GM12891 (cell line): ENCODE results near the gene F2RL3.

Experiments used
- DNase-seq: peaks from one replicate; pipeline ENCODE4 v3.0.0; 2011; ENCODE audit warnings: low spot score; ENCODE audit not compliant: insufficient read length
- FAIRE-seq: peaks from 2 replicates; lab custom pipeline; 2011; peaks lifted over from hg19 to GRCh38; lab: Jason Lieb, UNC
- PAX5 ChIP-seq: IDR thresholded peaks from 2 replicates; pipeline ENCODE4 v1.6.1; 2011; ENCODE audit warnings: low read length, moderate library complexity, mild to moderate bottlenecking; ENCODE audit not compliant: insufficient read depth, severe bottlenecking
- POLR2A ChIP-seq: IDR thresholded peaks from 2 replicates; pipeline ENCODE4 v1.6.1; 2011; ENCODE audit warnings: low read depth, low read length, control low read depth
- POLR2AphosphoS5 ChIP-seq: IDR thresholded peaks from 2 replicates; pipeline ENCODE4 v1.6.1; 2011; ENCODE audit warnings: low read depth, low read length, control low read depth
- POU2F2 ChIP-seq: IDR thresholded peaks from 2 replicates; pipeline ENCODE4 v1.6.1; 2011; ENCODE audit warnings: low read depth, mild to moderate bottlenecking, control low read depth, low read length, moderate library complexity
- SPI1 ChIP-seq: IDR thresholded peaks from 2 replicates; pipeline ENCODE4 v1.6.1; 2011; ENCODE audit warnings: low read depth, low read length, control low read depth
- TAF1 ChIP-seq: IDR thresholded peaks from 2 replicates; pipeline ENCODE4 v1.6.1; 2011; ENCODE audit warnings: low read depth, low read length, control low read depth

F2RL3 gene

GRCh38 chr19:16859626-16860025 is 29.2 kb upstream of the F2RL3 start:
- no peak for TF ChIP-seq TAF1
- TF ChIP-seq POU2F2 = no peak
- no peak for TF ChIP-seq POLR2AphosphoS5
- no peak for TF ChIP-seq PAX5
- no peak for TF ChIP-seq SPI1
- TF ChIP-seq POLR2A = no peak
- FAIRE-seq (no peak), DNase-seq (no peak)

DNA sequence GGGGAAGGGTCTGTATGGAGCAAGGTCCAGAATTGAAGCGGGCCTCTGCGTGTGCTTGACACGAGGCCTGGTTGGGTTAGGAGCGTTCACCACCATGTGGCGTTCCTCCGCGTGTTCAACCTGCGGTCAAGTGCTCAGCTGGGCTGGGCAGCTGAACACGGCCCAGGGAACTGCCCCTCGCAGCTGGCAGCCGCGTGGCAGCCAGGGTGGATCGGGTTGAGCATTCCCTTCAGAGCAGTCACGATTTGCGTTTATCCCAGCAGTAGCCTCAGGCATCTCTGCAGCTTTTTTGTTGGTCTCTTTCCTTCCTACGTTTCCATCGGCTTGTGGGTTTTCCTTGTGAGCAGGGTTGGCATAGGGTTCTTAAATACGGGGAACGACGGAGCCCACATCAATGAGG is 28.7 kb upstream of the F2RL3 start:
- DNase-seq (no peak), FAIRE-seq (no peak)
- no peak for TF ChIP-seq PAX5
- no peak for TF ChIP-seq SPI1
- no peak for TF ChIP-seq POLR2AphosphoS5
- TF ChIP-seq POLR2A = no peak
- no peak for TF ChIP-seq TAF1
- TF ChIP-seq POU2F2 = no peak

- DNase-seq (no peak), FAIRE-seq (no peak)
- TF ChIP-seq PAX5 (no peak), POU2F2 (no peak), SPI1 (no peak), POLR2A (no peak), POLR2AphosphoS5 (no peak), TAF1 (no peak)
These were observed 27.8 kb upstream of the F2RL3 start for GRCh38 chr19:16861011-16861410.

DNA sequence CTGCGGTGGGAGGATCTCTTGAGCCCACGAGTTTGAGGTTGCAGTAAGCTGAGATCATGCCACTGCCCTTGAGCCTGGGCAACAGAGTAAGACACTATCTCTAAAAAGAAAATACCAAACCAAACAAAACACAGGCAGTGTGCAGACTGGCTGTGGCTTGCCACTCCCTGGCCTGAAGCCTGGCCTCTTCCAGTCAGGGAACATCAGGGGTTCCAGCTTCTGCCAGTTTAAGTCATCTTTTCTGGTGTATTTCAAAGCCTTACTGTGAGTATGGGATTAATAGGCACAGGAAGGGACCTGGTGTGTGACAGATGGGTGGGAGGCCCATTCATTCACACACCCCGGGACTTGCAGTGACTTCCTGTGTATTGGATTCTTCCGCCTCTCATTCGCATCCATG is 27.0 kb upstream of the F2RL3 start:
- TF ChIP-seq POU2F2 = no peak
- TF ChIP-seq TAF1 = no peak
- TF ChIP-seq SPI1 = no peak
- TF ChIP-seq POLR2AphosphoS5 = no peak
- no peak for TF ChIP-seq PAX5
- no peak for TF ChIP-seq POLR2A
- FAIRE-seq = no peak
- DNase-seq = no peak

GRCh38 chr19:16862826-16863415 is 25.9 kb upstream of the F2RL3 start:
- TF ChIP-seq POU2F2 (no peak), SPI1 (0 out of 2 replicates have a peak, but pooled peaks have one; percentile 19)
- no peak for FAIRE-seq
- no peak for DNase-seq

DNA sequence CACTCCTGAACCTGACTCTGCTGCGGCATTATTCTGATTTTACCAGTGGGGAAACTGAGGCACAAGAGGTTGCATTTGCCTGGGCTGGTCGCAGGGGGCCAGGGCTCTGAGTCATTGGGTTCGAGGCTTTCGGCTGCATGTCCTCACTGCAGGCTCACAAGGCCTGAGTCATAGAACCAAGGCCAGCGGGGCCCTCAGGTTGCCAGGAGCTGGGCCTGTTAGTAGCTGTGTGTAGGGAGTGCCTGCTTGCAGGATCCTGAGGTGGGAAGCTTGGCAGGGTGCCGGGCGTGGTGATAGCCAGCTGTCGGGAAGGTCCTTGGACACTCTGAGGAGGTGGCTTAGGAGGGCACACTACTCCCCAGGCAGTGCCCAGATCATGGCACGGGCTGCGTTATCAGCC is 21.6 kb upstream of the F2RL3 start:
- no peak for FAIRE-seq
- no peak for DNase-seq
- TF ChIP-seq POLR2AphosphoS5 (no peak), PAX5 (no peak)

DNA sequence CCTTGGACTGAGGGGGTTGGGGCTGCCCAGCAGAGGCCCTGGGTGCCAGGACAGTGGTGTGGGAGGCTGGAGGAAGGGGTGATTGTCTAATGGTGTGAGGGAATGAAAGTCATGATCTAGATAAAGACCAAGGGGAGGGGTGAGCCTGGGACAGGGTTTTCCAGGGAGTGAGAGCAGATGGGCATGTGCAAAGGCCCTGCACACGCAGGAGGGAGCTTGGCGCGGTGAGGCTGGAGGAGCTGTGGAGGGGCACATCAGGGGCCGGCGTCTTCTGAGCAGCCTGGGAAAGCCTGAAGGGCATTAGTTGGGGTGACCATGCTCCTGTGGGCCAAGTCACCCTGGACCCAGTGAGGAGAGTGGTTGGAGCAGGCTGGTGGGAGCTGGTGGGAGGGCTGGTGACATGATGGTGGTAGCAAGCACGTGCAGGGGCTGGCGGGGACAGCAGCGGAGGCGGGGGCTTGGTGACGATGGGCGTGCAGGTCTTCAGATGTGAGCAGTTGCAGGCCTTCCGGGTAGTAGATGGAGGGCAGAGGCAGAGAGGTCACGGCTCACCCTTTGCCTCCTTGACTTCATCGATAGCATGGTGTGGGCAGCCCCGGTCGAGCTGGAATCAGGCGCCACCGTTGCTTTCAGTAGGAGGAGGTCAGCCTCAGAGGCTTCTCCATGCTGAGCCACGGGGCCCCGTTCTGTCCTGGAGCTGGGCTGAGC is 20.2 kb upstream of the F2RL3 start:
- DNase-seq (no peak), FAIRE-seq (no peak)
- TF ChIP-seq TAF1 (no peak), POU2F2 (no peak), SPI1 (no peak), POLR2A (no peak), POLR2AphosphoS5 (no peak), PAX5 (no peak)

DNA sequence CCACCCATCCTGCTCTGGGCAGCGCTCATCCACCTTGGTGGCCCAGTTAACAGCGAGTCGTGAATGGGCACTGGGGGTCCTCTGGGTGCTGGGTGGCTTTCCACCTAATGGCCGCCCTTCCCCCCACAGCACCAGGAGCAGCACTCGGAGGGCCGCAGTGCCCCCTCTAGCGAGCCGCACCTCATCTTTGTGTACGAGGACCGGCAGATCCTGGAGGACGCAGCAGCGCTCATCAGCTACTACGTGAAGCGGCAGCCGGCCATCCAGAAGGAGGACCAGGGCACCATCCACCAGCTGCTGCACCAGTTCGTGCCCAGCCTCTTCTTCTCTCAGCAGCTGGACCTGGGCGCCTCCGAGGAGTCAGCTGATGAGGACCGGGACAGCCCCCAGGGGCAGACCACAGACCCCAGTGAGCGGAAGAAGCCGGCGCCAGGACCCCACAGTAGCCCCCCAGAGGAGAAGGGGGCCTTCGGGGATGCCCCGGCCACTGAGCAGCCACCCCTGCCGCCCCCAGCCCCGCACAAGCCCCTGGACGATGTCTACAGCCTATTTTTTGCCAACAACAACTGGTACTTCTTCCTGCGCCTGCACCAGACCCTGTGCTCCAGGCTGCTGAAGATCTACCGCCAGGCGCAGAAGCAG is 19.3 kb upstream of the F2RL3 start:
- DNase-seq (no peak), FAIRE-seq (no peak)
- TF ChIP-seq PAX5 (no peak), POLR2AphosphoS5 (no peak), POLR2A (no peak), SPI1 (no peak), TAF1 (no peak), POU2F2 (no peak)

DNA sequence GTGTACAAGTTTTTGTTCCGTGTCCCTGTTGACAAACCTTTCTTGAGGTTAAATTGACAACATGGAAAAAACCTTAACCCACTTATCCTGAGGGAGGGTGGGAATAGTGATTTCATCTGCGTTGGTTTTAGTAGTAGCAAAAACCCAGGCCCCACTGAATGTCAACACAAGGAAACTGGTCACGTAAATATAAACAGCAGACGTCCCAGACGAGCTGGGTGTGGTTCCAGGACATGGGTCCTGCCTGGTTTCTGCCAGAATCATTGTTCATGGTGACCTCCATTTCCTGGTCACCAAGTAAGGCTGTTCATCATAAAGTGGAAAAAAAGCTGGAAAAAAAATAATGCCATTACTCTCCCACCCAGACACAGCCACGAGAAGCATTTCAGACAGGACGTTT is 16.9 kb upstream of the F2RL3 start:
- no peak for TF ChIP-seq POU2F2
- TF ChIP-seq SPI1 = no peak
- TF ChIP-seq POLR2AphosphoS5 = no peak
- FAIRE-seq (no peak), DNase-seq (no peak)

DNA sequence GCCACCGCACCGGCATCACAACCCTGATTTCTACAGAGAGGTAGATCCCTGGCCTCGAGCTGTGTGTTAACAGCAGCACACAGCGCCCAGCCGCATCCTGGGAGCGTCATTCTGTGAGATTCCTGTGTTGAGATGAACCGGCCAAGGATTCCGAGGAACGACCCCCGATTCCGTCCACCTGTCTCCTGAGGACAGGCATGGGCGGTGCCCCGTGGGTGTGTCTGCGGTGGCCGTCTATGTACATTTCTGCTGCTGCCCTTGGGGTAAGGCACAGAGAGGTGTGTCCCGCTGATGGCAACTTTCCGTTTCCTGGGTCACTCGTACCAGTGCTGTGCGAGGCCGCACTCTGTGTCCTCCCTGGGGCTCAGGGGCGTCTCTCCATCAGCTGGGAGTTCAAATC is 16.1 kb upstream of the F2RL3 start:
- DNase-seq (no peak), FAIRE-seq (no peak)
- TF ChIP-seq SPI1 = no peak
- no peak for TF ChIP-seq POLR2A
- no peak for TF ChIP-seq POU2F2
- TF ChIP-seq TAF1 = no peak
- TF ChIP-seq POLR2AphosphoS5 = no peak
- no peak for TF ChIP-seq PAX5
